GM18511 (cell line): Measurements from ENCODE around the gene SLC41A3.
"Not testable (repeated sequence)": the region's sequence is repeated elsewhere in the genome, so short reads cannot be mapped to it uniquely, and the experiment has no call there.

ENCODE experiments used
- ATAC-seq: cut with Tn5 transposase; IDR thresholded peaks from one replicate; pipeline ENCODE4 v1.9.1; 2021; ENCODE audit warnings: mild to moderate bottlenecking, moderate library complexity; ENCODE audit not compliant: unreplicated experiment

Gene SLC41A3

GRCh38 chr3:126107203-126107939 is 23.4 kb upstream of the SLC41A3 start:
- no peak for ATAC-seq

DNA sequence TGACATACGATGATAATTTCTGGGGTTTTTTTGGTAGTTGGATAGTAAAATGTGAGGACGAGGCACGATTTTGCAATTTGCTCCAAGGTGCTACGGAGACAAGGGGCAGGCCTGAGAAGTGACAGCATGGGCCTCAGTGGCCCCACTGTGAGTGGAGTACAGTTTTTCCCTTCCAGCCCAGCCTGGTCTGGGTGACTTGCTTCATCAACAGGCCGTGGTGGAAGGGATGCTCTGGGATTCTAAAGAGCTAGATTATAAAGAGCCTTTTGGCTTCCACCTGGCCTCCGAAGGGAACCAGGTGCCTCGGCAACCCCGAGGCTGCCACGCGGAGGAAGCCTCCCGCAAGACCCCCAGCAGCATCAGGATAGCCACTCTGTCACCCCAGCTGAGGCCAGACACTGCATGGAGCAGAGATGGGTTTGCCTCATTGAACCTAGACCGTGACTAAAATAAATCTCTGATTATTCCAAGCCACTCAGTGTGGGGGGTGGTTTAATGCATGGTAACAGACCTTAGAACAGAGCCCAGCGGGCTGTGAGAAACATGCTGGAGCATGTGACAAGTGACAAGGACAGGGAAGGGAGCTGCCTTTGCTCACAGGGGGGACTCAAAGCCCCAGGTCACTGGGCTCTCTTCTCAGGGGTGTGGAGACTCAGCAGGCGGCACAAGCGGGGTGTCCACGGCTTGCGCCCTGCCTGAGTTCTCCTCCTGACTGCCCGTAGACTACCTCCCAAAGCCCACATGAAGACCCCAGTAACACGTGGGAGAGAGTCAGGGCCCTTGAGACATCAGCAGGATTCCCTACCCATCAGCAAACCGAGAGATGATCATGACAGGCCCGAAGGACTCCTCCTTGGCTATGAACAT is 22.6 kb upstream of the SLC41A3 start:
- no peak for ATAC-seq

GRCh38 chr3:126105691-126106187 is 21.8 kb upstream of the SLC41A3 start:
- no peak for ATAC-seq

GRCh38 chr3:126104742-126105605 is 21.1 kb upstream of the SLC41A3 start:
- ATAC-seq: no peak

- ATAC-seq: no peak
Observed at GRCh38 chr3:126104028-126104635, 20.2 kb upstream of the SLC41A3 start.

- ATAC-seq: no peak
Observed at GRCh38 chr3:126103121-126104027, 19.4 kb upstream of the SLC41A3 start.

DNA sequence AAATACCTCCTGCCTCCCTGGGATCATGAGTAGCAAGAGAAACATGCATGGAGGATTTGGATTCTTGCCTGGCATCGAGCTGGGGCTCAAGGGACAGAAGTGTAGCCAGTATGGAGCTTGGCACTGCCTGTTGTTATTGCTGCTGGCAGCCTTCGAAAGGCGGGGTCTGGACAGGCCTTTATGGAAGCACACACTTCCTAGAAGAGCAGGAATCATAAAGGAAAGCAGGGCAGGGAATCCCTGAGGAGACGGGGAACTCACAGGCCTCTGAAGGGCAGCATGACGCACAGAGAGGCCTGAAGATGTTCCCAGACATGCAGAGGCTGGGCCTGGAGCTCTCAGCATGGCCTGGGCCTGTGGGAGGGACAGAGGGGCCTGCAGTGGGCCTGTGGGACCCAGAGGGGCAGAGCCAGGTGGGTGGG is 18.6 kb upstream of the SLC41A3 start:
- ATAC-seq: no peak

DNA sequence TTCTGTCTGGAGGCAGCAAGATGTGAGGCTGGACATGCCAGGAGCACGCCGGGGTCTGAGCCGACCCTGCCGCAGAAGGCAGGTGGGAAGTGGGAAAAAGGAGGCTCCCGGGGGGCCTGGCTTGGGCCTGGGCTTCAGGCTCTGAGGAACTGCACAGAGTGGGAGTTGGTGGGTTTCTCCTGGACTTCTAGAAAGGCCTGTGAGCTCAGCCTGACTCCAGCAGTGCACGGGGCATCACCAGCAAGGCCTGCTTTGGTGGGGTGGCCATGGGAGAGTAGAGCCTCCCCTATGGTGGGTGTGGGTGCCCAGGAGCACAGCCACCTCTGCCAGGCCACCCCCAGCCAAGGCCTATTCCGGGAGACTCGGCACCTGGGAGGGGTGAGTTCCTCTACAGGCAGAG is 18.1 kb upstream of the SLC41A3 start:
- no peak for ATAC-seq

DNA sequence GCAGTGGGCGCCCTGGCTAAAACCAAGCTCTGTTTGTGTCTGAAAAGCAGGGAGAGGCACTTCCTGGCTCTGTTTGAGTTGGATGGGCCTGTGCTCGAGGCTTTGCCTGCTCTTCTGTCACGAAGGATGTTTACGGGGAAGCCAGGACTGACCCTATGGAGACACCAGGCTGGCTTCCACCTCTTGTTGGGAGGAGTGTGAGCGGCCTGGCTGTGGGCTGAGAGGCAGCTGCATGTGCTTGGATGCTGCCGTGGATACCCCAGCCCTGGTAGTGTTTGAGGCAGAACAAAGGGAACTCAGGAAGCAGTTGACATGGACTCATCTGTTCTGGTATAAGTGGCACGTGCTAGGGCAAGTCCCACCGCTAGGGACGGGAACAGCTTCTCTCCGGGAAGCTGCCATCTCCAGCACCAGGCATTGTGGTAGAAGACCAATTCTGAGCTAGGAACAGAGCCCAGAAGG is 17.6 kb upstream of the SLC41A3 start:
- ATAC-seq: no peak

DNA sequence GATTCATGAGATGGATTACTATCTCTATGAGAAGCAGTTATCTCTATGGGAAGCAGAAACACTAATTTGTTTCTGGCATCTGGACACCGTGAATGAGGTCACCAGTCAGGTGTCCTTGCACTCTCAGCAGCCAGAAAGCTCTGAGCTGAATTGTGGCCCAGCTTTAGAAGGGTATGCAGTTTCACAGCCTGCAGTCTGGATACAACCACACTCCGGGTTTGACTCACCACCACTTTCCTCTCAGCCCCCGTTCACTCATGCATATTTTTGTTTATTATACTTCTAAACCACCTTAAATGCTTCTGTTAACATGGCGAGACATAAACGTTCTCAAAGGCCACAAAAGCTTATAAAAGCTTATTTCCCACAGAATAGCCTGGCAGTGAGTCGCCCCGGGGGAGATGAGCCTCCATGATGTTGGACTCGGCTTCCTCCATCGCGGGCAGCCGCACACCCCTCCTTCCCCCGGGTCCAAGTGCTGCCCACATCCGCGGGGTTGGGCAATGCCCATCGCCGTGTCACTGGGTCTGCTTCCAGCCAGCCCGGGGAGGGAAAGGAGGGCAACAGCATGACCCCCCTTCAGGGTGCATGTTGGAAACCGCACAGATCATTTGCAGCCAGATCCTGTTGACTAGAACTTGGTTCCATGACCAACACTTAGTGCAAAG is 16.8 kb upstream of the SLC41A3 start:
- no peak for ATAC-seq

DNA sequence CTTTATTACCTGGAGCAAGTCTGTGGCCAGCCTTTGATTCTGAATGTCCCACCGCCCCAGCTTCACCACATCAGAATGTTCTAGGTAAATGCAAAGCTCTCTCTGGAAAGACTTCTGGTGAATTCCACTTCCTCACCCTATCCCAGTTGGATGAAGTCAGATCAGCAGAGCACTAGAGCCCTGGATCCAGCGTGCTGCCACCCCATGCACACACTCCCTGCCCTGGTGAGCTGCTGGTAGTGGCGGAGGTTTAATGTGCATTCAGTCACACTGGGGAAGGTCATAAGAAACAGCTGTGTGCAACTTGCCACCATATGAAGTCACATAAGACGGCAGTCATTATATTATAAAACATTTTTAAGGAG is 16.3 kb upstream of the SLC41A3 start:
- no peak for ATAC-seq

DNA sequence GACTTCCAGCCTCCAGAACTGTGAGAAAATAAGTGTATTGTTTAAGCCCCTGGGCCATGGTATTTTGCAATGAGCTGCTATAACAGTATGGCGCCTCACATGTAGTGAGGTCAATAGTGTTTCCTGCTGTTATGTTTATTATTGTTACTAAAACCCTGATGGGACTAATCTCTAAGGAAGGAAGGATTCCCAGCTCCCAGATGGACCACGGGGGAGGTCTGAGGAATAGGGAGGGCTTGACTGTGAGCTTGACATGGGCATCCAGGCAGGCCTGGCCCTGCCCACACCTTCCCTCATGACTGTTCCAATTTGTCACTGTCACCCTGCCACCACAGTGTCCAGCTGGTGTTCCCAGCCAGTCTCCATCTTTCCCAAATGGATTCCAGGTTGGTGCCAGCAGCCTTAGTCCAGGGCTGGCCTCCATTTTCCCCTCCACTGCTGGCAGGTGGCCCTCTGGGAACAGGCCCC is 14.5 kb upstream of the SLC41A3 start:
- no peak for ATAC-seq

- ATAC-seq: no peak
Observed at GRCh38 chr3:126097801-126098200, 13.9 kb upstream of the SLC41A3 start.

DNA sequence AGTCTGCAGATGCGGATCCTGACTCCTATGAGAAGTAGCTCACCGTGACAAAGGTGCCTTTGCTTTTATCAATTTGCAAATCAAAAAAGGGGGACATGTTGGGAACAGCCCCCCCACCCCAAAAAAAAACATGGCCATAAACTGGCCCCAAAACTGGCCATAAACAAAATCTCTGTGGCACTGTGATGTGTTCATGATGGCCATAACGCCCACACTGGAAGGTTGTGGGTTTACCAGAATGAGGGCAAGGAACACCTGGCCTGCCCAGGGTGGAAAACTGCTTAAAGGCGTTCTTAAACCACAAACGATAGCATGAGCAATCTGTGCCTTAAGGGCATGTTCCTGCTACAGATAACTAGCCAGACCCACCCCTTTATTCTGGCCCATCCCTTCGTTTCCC is 12.3 kb upstream of the SLC41A3 start:
- ATAC-seq: not testable (repeated sequence)

DNA sequence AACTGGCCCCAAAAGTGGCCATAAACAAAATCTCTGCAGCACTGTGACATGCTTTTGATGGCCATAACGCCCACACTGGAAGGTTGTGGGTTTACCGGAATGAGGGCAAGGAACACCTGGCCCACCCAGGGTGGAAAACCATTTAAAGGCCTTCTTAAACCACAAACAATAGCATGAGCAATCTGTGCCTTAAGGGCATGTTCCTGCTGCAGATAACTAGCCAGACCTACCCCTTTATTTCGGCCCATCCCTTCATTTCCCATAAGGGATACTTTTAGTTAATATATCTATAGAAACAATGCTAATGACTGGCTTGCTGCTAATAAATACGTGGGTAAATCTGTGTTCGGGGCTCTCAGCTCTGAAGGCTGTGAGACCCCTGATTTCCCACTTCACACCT is 8.2 kb upstream of the SLC41A3 start:
- ATAC-seq: not testable (repeated sequence)

GRCh38 chr3:126087552-126088175 is 3.7 kb upstream of the SLC41A3 start:
- no peak for ATAC-seq

DNA sequence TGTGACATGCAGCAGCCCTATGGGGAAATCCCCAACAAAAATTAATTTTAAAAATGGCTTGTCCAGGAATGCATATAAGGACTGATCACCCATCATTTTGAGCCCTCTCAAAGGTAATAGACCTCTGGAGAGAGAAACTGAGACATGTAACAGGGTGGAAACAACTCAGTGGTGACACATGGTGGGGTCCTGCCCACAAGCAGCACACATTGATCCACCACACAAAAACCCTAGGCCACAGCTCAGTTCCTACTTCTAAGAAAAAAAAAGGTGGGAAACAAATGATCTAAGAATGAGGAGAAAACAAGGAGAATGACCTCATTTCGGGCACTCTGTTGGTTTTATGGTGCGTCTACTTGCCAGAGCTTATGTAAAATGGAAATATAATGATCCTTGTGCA is 1.9 kb upstream of the SLC41A3 start:
- ATAC-seq: no peak

DNA sequence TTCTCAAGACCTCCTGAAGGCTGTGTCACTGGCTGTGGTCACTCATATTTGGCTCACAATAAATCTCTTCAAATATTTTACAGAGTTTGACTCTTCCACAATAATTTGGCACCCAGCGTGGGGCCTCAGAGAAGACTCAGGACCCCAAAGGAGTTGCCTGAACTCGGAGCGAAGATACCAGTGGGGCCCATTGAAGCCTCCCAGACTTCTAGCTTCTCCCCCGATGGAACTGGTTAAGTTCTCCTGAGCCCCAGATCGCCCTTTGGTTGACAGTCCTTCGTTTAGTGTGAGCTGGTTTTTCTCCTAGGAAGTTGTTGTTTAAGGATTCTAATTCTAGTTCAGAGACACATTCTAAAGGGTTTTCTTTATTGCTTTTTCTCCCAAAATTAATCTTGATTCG is 1.4 kb upstream of the SLC41A3 start:
- ATAC-seq: no peak
